ENCODE data around the gene MANSC4. TPM values are rescaled to one million over a fixed set of nuclear protein-coding genes. Genes with fewer than 3 reads are reported as not detected.

MANSC4 gene
- total and polyA plus RNA-seq, 9 of the 15 experiments (the other 6 are each of a cell fraction or from before 2014, with no cell fraction given) = not detected

DNA sequence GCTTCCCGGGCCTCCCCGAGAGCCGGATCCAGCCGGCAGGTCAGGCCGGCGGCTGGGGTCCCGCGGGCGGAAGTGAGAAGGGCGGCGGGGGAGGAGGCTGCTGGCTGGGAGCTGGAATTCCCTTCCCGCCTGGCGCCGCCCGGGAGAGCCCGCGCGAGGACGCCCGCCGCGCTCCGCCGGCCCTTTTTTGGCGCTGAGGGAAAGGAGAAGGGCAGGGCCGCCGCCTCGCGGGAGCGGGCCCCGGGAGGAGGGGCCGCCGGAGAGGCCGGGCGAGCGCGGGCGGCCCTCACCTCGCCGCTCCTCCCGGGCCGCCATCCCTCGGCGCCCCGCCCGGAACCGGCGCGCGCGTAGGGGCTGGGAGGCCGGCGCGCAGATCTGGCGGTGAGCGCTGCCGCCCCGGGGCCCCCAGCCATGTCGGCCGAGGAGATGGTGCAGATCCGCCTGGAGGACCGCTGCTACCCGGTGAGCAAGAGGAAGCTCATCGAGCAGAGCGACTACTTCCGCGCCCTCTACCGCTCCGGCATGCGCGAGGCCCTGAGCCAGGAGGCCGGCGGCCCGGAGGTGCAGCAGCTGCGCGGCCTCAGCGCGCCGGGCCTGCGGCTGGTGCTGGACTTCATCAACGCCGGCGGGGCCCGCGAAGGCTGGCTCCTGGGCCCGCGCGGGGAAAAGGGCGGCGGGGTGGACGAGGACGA lies at the start of gene MANSC4, which contains the start of gene KLHL42 (continued):
- TF ChIP-seq CHAMP1 (IDR thresholded peaks at IDR 0.05) = no peak
- no peak for TF ChIP-seq NBN (IDR thresholded peaks at IDR 0.05; ENCODE audit: low read depth)
- TF ChIP-seq ZNF696 (CRISPR knock-in tag; conservative IDR thresholded peaks at IDR 0.05) = no peak
- TF ChIP-seq ZNF408 (CRISPR knock-in tag; IDR thresholded peaks at IDR 0.05; ENCODE audit: low read depth) = no peak
- no peak for TF ChIP-seq DNMT1 (IDR thresholded peaks at IDR 0.05)
- TF ChIP-seq CLOCK (CRISPR knock-in tag; IDR thresholded peaks at IDR 0.05; ENCODE audit: borderline replicate concordance) = no peak
- TF ChIP-seq ZNF512 (tag; IDR thresholded peaks at IDR 0.05) = no peak
- TF ChIP-seq DMBX1 (CRISPR knock-in tag; IDR thresholded peaks at IDR 0.05; ENCODE audit: borderline replicate concordance) = no peak
- TF ChIP-seq, protein P1, sequence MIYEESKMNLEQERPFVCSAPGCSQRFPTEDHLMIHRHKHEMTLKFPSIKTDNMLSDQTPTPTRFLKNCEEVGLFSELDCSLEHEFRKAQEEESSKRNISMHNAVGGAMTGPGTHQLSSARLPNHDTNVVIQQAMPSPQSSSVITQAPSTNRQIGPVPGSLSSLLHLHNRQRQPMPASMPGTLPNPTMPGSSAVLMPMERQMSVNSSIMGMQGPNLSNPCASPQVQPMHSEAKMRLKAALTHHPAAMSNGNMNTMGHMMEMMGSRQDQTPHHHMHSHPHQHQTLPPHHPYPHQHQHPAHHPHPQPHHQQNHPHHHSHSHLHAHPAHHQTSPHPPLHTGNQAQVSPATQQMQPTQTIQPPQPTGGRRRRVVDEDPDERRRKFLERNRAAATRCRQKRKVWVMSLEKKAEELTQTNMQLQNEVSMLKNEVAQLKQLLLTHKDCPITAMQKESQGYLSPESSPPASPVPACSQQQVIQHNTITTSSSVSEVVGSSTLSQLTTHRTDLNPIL (CRISPR knock-in tag; IDR thresholded peaks at IDR 0.05) = no peak
- no peak for TF ChIP-seq LARP7 (IDR thresholded peaks at IDR 0.05)
- no peak for TF ChIP-seq NUFIP1 (IDR thresholded peaks at IDR 0.05; ENCODE audit: partially characterized antibody)
- TF ChIP-seq, protein P2, sequence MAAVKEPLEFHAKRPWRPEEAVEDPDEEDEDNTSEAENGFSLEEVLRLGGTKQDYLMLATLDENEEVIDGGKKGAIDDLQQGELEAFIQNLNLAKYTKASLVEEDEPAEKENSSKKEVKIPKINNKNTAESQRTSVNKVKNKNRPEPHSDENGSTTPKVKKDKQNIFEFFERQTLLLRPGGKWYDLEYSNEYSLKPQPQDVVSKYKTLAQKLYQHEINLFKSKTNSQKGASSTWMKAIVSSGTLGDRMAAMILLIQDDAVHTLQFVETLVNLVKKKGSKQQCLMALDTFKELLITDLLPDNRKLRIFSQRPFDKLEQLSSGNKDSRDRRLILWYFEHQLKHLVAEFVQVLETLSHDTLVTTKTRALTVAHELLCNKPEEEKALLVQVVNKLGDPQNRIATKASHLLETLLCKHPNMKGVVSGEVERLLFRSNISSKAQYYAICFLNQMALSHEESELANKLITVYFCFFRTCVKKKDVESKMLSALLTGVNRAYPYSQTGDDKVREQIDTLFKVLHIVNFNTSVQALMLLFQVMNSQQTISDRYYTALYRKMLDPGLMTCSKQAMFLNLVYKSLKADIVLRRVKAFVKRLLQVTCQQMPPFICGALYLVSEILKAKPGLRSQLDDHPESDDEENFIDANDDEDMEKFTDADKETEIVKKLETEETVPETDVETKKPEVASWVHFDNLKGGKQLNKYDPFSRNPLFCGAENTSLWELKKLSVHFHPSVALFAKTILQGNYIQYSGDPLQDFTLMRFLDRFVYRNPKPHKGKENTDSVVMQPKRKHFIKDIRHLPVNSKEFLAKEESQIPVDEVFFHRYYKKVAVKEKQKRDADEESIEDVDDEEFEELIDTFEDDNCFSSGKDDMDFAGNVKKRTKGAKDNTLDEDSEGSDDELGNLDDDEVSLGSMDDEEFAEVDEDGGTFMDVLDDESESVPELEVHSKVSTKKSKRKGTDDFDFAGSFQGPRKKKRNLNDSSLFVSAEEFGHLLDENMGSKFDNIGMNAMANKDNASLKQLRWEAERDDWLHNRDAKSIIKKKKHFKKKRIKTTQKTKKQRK (IDR thresholded peaks at IDR 0.05; ENCODE audit: borderline replicate concordance, low read depth, low read length) = no peak
- no peak for TF ChIP-seq FOXM1 (IDR thresholded peaks at IDR 0.05; ENCODE audit: low read depth)
- no peak for TF ChIP-seq FOXM1 (CRISPR knock-in tag; IDR thresholded peaks at IDR 0.05; ENCODE audit: low read depth)
- TF ChIP-seq NR3C1 (CRISPR knock-in tag; IDR thresholded peaks at IDR 0.05) = 0 out of 2 replicates have a peak, but pooled peaks have one; percentile 32
- no peak for TF ChIP-seq ZKSCAN3 (CRISPR knock-in tag; IDR thresholded peaks at IDR 0.05)
- no peak for TF ChIP-seq CC2D1A (IDR thresholded peaks at IDR 0.05)
- no peak for TF ChIP-seq HDGF (IDR thresholded peaks at IDR 0.05)

All from K562 (cell line).